ENCODE measurements around the gene NFYC.
A peak's percentile ranks its signal among the peaks of the same experiment; 100 is the strongest.

NFYC gene

DNA sequence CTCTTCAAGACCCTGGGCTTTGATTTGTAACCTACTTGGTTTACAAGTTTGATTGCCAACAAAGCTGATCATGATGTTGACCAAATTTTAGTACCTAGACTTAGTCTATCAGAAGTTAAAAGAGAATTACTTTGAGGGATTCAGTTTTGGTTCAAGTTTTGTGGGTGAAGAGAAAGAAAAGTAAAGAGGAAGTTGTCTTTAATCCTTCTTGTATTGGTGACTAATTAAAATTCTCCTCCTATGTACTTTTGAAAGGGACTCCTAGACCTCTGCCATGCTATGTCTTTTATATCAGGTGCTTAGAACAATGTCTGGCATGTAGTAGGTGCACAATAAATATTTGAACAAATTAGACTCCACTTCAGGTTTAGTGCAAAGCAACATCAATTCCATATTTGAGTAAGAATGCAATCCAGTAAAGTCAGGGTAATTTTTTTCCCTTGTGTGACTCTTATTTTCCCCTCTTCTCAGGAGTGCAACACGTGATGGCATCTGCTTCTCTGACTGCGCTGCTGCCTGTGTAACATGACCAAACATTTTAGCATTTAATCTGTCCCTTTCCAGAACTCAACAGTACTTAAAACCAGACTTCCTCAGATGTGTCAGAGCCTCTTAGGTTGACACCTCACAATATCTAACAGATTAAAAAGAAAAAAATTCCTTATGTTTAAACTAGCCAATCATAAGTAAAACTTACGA is 51.0 kb downstream of the NFYC start:
- no peak overlapping the region for H3K4me3 ChIP-seq (ENCODE audit: control insufficient read depth, low read depth, low read length)
- TF ChIP-seq, protein P1, sequence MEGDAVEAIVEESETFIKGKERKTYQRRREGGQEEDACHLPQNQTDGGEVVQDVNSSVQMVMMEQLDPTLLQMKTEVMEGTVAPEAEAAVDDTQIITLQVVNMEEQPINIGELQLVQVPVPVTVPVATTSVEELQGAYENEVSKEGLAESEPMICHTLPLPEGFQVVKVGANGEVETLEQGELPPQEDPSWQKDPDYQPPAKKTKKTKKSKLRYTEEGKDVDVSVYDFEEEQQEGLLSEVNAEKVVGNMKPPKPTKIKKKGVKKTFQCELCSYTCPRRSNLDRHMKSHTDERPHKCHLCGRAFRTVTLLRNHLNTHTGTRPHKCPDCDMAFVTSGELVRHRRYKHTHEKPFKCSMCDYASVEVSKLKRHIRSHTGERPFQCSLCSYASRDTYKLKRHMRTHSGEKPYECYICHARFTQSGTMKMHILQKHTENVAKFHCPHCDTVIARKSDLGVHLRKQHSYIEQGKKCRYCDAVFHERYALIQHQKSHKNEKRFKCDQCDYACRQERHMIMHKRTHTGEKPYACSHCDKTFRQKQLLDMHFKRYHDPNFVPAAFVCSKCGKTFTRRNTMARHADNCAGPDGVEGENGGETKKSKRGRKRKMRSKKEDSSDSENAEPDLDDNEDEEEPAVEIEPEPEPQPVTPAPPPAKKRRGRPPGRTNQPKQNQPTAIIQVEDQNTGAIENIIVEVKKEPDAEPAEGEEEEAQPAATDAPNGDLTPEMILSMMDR (conservative IDR thresholded peaks at IDR 0.05; ENCODE audit: control insufficient read depth, insufficient read depth, low read depth, low read length): no peak
- peak; percentile 16 for DNase-seq (ENCODE audit: low read depth)

DNA sequence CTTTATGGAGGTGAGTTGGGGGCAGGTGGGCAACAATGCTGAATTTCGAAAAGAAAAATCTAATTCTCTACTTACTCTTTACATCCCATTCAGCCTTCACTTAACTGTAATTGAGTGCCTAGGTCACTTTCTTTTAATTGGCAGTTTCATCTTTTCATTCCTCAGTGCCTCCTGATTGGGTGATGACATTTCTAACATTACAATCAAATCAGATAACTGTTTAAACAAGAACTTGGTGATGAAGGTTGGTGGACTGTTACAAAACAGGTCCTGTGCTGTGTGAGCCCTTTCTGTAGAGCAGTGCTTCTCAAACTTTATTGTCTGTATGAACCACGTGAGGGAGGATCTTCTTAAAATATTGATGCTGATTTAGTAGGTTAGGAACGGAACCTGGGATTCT is 51.9 kb downstream of the NFYC start:
- no peak overlapping the region for H3K4me3 ChIP-seq (ENCODE audit: control insufficient read depth, low read depth, low read length)
- TF ChIP-seq, protein P1 (conservative IDR thresholded peaks at IDR 0.05; ENCODE audit: control insufficient read depth, insufficient read depth, low read depth, low read length): no peak
- DNase-seq (ENCODE audit: low read depth): no peak

DNA sequence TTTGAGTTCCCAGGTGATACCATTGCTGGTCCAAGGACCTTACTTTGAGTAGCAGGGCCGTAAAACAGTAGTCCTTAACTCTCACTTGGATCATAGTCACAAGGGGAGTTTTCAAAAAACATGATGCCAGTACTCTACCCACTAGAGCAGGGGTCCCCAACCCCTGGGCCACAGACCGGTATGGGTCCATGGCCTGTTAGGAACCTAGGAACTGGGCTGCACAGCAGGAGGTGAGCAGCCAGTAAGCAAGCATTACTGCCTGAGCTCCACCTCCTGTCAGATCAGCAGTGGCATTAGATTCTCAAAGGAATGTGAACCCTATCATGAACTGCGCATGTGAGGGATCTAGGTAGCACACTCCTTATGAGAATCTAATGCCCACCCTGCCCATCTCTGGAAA is 52.4 kb downstream of the NFYC start:
- no peak for DNase-seq (ENCODE audit: low read depth)
- TF ChIP-seq, protein P1 (conservative IDR thresholded peaks at IDR 0.05; ENCODE audit: control insufficient read depth, insufficient read depth, low read depth, low read length): no peak

DNA sequence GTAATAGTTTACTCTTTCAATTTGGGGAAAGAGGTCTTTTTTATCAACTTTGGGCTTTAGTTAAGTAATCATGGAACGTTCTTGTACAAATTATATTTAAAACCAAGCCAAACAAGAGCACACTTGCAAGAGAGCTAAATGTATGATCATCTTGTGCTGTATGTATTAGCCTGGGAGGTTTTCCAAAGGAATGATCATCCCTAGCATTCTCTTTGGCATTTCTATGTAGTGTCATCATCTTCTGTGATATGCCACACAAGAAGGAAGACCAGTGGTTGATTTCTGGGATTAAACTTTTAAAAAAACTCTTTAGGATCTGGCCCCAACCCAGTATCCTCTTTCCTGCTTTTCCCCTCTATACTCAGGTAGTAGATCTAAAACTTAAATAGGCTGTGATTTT is 53.7 kb downstream of the NFYC start:
- TF ChIP-seq, protein P1 (conservative IDR thresholded peaks at IDR 0.05; ENCODE audit: control insufficient read depth, insufficient read depth, low read depth, low read length): no peak
- no peak overlapping the region for H3K4me3 ChIP-seq (ENCODE audit: control insufficient read depth, low read depth, low read length)
- DNase-seq (ENCODE audit: low read depth): peak; percentile 38

More for the DNA sequence above, 52.4 kb downstream of the NFYC start:
- H3K4me3 ChIP-seq (ENCODE audit: control insufficient read depth, low read depth, low read length): no peak overlapping the region

DNA sequence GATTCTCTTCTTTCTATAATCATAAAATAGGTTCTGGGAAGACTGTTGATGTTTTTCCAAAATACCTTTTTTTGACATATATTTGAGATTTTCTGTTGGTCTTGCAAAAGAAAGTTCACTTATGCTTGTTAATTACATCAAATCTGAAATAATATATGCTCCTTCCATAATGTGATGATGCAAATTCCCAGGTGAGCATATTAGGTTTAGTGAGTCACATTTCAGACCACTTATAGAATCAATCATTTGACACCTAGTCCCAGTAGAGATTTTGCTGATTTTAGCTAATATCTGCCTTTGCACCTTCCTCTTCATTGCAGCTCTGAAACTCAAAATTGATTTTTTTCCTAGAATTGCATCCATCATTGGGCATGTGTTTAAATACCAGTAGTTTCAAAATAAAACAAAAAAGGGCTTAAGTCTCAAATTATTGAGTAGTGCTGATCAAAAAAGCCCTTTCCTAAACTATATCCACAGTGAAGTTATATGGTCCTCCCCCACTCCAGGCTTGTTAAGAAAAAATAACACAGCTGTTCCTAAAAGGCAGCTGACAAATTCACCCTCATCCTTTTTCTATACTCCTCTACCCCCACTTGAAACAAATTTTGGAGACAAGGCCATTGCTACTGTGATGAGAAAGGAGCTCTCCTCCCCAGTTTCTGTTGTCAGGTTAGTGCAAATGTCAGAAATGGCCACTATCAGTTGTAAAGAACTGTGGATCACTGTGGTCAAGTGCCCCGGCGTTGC is 55.0 kb downstream of the NFYC start:
- no peak overlapping the region for H3K4me3 ChIP-seq (ENCODE audit: control insufficient read depth, low read depth, low read length)
- no peak for DNase-seq (ENCODE audit: low read depth)
- TF ChIP-seq, protein P1 (conservative IDR thresholded peaks at IDR 0.05; ENCODE audit: control insufficient read depth, insufficient read depth, low read depth, low read length): no peak

DNA sequence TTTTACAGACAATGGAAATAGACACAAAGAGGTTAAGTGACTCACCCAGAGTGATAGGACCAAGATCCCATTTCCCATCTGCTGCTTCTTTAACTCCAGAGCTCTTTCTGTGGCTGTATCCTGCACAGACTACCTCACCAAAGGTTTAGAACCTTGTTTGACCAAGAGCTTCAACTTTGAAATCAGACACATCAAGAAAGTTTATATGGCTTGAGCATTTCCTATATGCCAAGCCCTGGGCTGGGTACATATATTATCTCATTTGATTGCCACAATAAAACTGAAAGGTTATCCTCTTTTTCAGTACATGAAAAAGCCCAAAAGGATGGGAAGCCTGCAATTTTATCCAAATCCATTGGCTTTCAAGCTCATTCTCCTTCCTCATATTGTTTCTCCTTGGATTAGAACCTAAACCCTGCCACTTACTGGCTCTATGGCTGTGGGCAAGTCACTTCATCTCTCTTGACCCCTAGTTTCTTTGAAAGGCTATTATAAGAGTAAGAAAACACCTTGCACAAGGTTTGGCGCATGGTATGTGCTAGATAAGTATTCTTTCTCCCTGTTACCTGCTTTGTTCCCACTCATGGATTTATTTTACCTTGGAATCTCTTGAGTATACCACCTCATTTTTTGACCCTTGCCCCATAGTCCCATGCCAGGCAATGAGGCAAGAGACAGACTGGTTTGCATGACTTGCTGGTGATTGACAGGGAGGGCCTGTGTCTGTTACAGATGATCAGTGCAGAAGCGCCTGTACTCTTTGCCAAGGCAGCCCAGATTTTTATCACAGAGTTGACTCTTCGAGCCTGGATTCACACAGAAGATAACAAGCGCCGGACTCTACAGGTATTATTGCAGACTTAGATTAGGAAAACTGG is 57.6 kb downstream of the NFYC start:
- H3K4me3 ChIP-seq (ENCODE audit: control insufficient read depth, low read depth, low read length): no peak overlapping the region
- TF ChIP-seq, protein P1 (conservative IDR thresholded peaks at IDR 0.05; ENCODE audit: control insufficient read depth, insufficient read depth, low read depth, low read length): no peak
- DNase-seq (ENCODE audit: low read depth): no peak

Measured in fibroblast of mammary gland (primary cell).